ENCODE measurements around the gene RNASEH1. TPM values are rescaled to one million over a fixed set of nuclear protein-coding genes. Genes with fewer than 3 reads are reported as not detected.

Gene RNASEH1
- total and polyA plus RNA-seq, 2 of the 13 experiments (the other 11 are each of a cell fraction or from before 2014, with no cell fraction given), result 14.5 to 57.4 TPM

DNA sequence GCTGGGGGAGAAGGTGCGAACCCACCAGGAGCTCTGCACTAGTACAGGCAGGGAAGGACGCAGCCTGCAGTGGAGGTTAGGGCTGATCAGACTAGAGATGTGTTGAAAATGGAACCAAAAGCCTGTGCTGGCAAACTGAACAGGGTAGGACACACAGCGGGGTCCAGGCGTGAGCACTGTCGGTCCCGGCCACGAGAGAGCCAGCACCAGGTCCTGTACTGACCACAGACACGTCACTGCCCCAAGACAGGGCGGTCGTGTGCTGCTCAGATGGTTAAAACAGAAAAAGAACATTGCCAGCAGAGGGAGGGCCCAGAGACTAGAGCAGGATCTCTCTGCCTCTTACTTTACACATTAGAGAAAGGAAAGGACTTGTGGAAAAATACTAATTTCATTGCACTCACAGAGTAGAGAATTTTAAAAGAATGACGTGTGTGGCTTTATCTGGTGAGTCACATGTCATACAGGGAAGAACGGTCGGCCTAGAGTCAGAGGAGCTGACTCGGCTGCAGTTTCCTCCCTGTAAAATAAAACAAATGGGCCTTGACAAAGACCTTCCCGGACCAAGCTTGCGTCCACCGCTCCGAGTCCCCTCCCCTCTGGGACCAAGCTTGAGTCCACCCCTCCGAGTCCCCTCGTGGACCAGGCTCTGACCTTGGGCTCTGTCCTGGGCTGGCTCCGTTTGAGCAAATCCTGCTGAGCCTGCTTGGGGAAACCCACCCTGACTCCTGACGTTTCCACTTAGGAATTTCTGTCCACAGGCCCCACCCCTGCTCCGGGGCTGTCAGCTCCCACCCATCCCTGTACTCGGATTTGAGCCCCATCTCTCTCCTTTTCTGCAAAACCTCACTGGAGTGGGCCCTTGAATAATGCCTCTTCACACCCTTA is 22.1 kb downstream of the RNASEH1 start (continued):
- peak; percentile 28 for TF ChIP-seq ZNF547 (CRISPR knock-in tag; IDR thresholded peaks at IDR 0.05)
- TF ChIP-seq, protein P1, sequence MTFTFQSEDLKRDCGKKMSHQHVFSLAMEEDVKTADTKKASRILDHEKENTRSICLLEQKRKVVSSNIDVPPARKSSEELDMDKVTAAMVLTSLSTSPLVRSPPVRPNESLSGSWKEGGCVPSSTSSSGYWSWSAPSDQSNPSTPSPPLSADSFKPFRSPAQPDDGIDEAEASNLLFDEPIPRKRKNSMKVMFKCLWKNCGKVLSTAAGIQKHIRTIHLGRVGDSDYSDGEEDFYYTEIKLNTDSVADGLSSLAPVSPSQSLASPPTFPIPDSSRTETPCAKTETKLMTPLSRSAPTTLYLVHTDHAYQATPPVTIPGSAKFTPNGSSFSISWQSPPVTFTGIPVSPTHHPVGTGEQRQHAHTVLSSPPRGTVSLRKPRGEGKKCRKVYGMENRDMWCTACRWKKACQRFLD (CRISPR knock-in tag; IDR thresholded peaks at IDR 0.05; ENCODE audit: borderline replicate concordance), result no peak
- no peak for TF ChIP-seq ZKSCAN1 (IDR thresholded peaks at IDR 0.05; ENCODE audit: low read length)
- no peak for TF ChIP-seq SATB2 (CRISPR knock-in tag; IDR thresholded peaks at IDR 0.05)
- peak; percentile 48; the same call in 1 of the 2 replicates for TF ChIP-seq GATAD2A (CRISPR knock-in tag; IDR thresholded peaks at IDR 0.05)
- TF ChIP-seq NFE2L1 (CRISPR knock-in tag; IDR thresholded peaks at IDR 0.05; ENCODE audit: borderline replicate concordance), result no peak
- TF ChIP-seq, protein P2, sequence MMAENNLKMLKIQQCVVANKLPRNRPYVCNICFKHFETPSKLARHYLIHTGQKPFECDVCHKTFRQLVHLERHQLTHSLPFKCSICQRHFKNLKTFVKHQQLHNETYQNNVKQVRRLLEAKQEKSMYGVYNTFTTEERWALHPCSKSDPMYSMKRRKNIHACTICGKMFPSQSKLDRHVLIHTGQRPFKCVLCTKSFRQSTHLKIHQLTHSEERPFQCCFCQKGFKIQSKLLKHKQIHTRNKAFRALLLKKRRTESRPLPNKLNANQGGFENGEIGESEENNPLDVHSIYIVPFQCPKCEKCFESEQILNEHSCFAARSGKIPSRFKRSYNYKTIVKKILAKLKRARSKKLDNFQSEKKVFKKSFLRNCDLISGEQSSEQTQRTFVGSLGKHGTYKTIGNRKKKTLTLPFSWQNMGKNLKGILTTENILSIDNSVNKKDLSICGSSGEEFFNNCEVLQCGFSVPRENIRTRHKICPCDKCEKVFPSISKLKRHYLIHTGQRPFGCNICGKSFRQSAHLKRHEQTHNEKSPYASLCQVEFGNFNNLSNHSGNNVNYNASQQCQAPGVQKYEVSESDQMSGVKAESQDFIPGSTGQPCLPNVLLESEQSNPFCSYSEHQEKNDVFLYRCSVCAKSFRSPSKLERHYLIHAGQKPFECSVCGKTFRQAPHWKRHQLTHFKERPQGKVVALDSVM (CRISPR knock-in tag; IDR thresholded peaks at IDR 0.05), result no peak; the same call in 1 of the 2 replicates
- TF ChIP-seq ZNF839 (CRISPR knock-in tag; IDR thresholded peaks at IDR 0.05; ENCODE audit: borderline replicate concordance), result 0 out of 2 replicates have a peak, but pooled peaks have one; percentile 81
- TF ChIP-seq MED8 (CRISPR knock-in tag; IDR thresholded peaks at IDR 0.05; ENCODE audit: insufficient replicate concordance), result no peak
- TF ChIP-seq, protein P3, sequence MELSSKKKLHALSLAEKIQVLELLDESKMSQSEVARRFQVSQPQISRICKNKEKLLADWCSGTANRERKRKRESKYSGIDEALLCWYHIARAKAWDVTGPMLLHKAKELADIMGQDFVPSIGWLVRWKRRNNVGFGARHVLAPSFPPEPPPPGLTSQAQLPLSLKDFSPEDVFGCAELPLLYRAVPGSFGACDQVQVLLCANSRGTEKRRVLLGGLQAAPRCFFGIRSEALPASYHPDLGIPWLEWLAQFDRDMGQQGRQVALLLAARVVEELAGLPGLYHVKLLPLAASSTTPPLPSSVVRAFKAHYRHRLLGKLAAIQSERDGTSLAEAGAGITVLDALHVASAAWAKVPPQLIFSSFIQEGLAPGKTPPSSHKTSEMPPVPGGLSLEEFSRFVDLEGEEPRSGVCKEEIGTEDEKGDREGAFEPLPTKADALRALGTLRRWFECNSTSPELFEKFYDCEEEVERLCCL (CRISPR knock-in tag; IDR thresholded peaks at IDR 0.05; ENCODE audit: borderline replicate concordance), result 0 out of 2 replicates have a peak, but pooled peaks have one; percentile 62
- TF ChIP-seq, protein P4, sequence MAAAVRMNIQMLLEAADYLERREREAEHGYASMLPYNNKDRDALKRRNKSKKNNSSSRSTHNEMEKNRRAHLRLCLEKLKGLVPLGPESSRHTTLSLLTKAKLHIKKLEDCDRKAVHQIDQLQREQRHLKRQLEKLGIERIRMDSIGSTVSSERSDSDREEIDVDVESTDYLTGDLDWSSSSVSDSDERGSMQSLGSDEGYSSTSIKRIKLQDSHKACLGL (CRISPR knock-in tag; IDR thresholded peaks at IDR 0.05), result peak; percentile 52; the same call in 1 of the 2 replicates
- TF ChIP-seq ZNF136 (CRISPR knock-in tag; IDR thresholded peaks at IDR 0.05; ENCODE audit: low read depth), result peak; percentile 70; the same call in 1 of the 2 replicates
- TF ChIP-seq THYN1 (CRISPR knock-in tag; IDR thresholded peaks at IDR 0.05; ENCODE audit: borderline replicate concordance, low read depth), result no peak
- TF ChIP-seq, protein P5, sequence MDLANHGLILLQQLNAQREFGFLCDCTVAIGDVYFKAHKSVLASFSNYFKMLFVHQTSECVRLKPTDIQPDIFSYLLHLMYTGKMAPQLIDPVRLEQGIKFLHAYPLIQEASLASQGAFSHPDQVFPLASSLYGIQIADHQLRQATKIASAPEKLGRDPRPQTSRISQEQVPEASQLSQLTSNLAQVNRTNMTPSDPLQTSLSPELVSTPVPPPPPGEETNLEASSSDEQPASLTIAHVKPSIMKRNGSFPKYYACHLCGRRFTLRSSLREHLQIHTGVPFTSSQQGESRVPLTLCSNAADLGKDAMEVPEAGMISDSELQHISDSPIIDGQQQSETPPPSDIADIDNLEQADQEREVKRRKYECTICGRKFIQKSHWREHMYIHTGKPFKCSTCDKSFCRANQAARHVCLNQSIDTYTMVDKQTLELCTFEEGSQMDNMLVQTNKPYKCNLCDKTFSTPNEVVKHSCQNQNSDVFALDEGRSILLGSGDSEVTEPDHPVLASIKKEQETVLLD (CRISPR knock-in tag; IDR thresholded peaks at IDR 0.05; ENCODE audit: low read depth), result no peak
- TF ChIP-seq ZNF235 (CRISPR knock-in tag; IDR thresholded peaks at IDR 0.05; ENCODE audit: borderline replicate concordance), result no peak
- TF ChIP-seq FOXJ3 (CRISPR knock-in tag; IDR thresholded peaks at IDR 0.05; ENCODE audit: borderline replicate concordance), result peak; percentile 68; the same call in 1 of the 2 replicates
- no peak for TF ChIP-seq ZNF570 (CRISPR knock-in tag; IDR thresholded peaks at IDR 0.05; ENCODE audit: borderline replicate concordance)

Data from HepG2 (cell line).